H9 (cell line): Measurements from ENCODE around the gene TTC39C. TPM values are rescaled to one million over a fixed set of nuclear protein-coding genes. Genes with fewer than 3 reads are reported as not detected.

Experiments
- DNase-seq: peaks from one replicate; pipeline ENCODE4 v3.0.0-alpha.2; 2017
- H2AFZ ChIP-seq: one replicate; pipeline ENCODE4 v1.6.1; 2013; ENCODE audit warnings: mild to moderate bottlenecking, low read length, control low read depth, moderate library complexity
- H2AK5ac ChIP-seq: 2 replicates; pipeline ENCODE4 v1.6.1; 2013; ENCODE audit warnings: low read length, control low read depth, mixed read lengths; ENCODE audit not compliant: insufficient read length
- H2BK120ac ChIP-seq: one replicate; pipeline ENCODE4 v1.6.1; 2013; ENCODE audit warnings: low read depth, mild to moderate bottlenecking, low read length, control low read depth, inconsistent platforms; ENCODE audit not compliant: poor library complexity, severe bottlenecking
- H2BK12ac ChIP-seq: 2 replicates; pipeline ENCODE4 v1.6.1; 2013; ENCODE audit warnings: low read length, control low read depth, mixed read lengths, low read depth; ENCODE audit not compliant: insufficient read length
- H2BK15ac ChIP-seq: 2 replicates; pipeline ENCODE4 v1.6.1; 2013; ENCODE audit warnings: low read depth, low read length, control low read depth
- H2BK20ac ChIP-seq: one replicate; pipeline ENCODE4 v1.6.1; 2013; ENCODE audit warnings: low read depth, mild to moderate bottlenecking, low read length, control low read depth, inconsistent platforms; ENCODE audit not compliant: poor library complexity, severe bottlenecking
- H2BK5ac ChIP-seq: 2 replicates; pipeline ENCODE4 v1.6.1; 2013; ENCODE audit warnings: low read length, control low read depth, mixed read lengths; ENCODE audit not compliant: insufficient read length
- H3K14ac ChIP-seq: 2 replicates; pipeline ENCODE4 v1.6.1; 2013; ENCODE audit warnings: low read length, control low read depth; ENCODE audit not compliant: insufficient read depth
- H3K18ac ChIP-seq: 2 replicates; pipeline ENCODE4 v1.6.1; 2013; ENCODE audit warnings: low read depth, mild to moderate bottlenecking, mixed read lengths, low read length, control low read depth; ENCODE audit not compliant: insufficient read length
- H3K23ac ChIP-seq: 2 replicates; pipeline ENCODE4 v1.6.1; 2013; ENCODE audit warnings: low read length, control low read depth, mixed read lengths, low read depth; ENCODE audit not compliant: insufficient read length
- H3K23me2 ChIP-seq: 2 replicates; pipeline ENCODE4 v1.6.1; 2013; ENCODE audit warnings: low read depth, mild to moderate bottlenecking, mixed read lengths, low read length, control low read depth; ENCODE audit not compliant: insufficient read length, poor library complexity, severe bottlenecking
- H3K27ac ChIP-seq: 2 replicates; pipeline ENCODE4 v1.5.1; 2013; ENCODE audit warnings: low read length, control low read depth, mixed read lengths, low read depth; ENCODE audit not compliant: insufficient read length
- H3K27me3 ChIP-seq: 2 replicates; pipeline ENCODE4 v1.6.1; 2013; ENCODE audit warnings: low read length, control low read depth, inconsistent platforms; ENCODE audit not compliant: insufficient read depth
- H3K4ac ChIP-seq: 2 replicates; pipeline ENCODE4 v1.6.1; 2013; ENCODE audit warnings: low read depth, mild to moderate bottlenecking, control low read depth, inconsistent platforms, low read length, moderate library complexity
- H3K4me1 ChIP-seq: 2 replicates; pipeline ENCODE4 v1.6.1; 2013; ENCODE audit warnings: low read length, control low read depth, inconsistent platforms; ENCODE audit not compliant: insufficient read depth
- H3K4me2 ChIP-seq: 2 replicates; pipeline ENCODE4 v1.6.1; 2013; ENCODE audit warnings: low read length, control low read depth, mixed read lengths; ENCODE audit not compliant: insufficient read length, insufficient read depth
- H3K56ac ChIP-seq: 2 replicates; pipeline ENCODE4 v1.6.1; 2013; ENCODE audit warnings: low read depth, mild to moderate bottlenecking, mixed read lengths, low read length, control low read depth; ENCODE audit not compliant: insufficient read length
- H3K79me1 ChIP-seq: 2 replicates; pipeline ENCODE4 v1.6.1; 2013; ENCODE audit warnings: low read depth, mild to moderate bottlenecking, moderate library complexity, low read length, control low read depth, inconsistent platforms; ENCODE audit not compliant: insufficient read depth, poor library complexity, severe bottlenecking
- H3K79me2 ChIP-seq: 2 replicates; pipeline ENCODE4 v1.6.1; 2013; ENCODE audit warnings: low read length, control low read depth, inconsistent platforms; ENCODE audit not compliant: insufficient read depth
- H3K9ac ChIP-seq: 2 replicates; pipeline ENCODE4 v1.6.1; 2013; ENCODE audit warnings: low read length, control low read depth, mixed read lengths; ENCODE audit not compliant: insufficient read length; ENCODE audit errors: extremely low read depth
- H3K9me3 ChIP-seq: one replicate; pipeline ENCODE4 v1.6.1; 2013; ENCODE audit warnings: low read depth, low read length, inconsistent platforms; ENCODE audit not compliant: control insufficient read depth
- H3T11ph ChIP-seq: one replicate; pipeline ENCODE4 v1.6.1; 2013; ENCODE audit warnings: mild to moderate bottlenecking, low read length, control low read depth, inconsistent platforms
- H4K20me1 ChIP-seq: one replicate; pipeline ENCODE4 v1.6.1; 2013; ENCODE audit not compliant: control insufficient read depth, insufficient read length, insufficient read depth
- H4K5ac ChIP-seq: 2 replicates; pipeline ENCODE4 v1.6.1; 2013; ENCODE audit warnings: low read depth, mild to moderate bottlenecking, mixed read lengths, low read length, control low read depth; ENCODE audit not compliant: insufficient read length
- H4K8ac ChIP-seq: replicated peaks from 2 replicates; pipeline ENCODE4 v1.6.1; 2013; ENCODE audit warnings: low read length, control low read depth, mixed read lengths, low read depth; ENCODE audit not compliant: insufficient read length
- H4K91ac ChIP-seq: 2 replicates; pipeline ENCODE4 v1.6.1; 2013; ENCODE audit warnings: low read depth, mild to moderate bottlenecking, moderate library complexity, mixed read lengths, low read length, control low read depth; ENCODE audit not compliant: insufficient read length
- H3K27ac Mint-ChIP-seq, 3 experiments: 2 replicates in 2 of 3; 3 replicates in 1 of 3; pipeline ENCODE4 v1.8.0; 2020 to 2021; ENCODE audit warnings: mixed read lengths in 3 of 3, mild to moderate bottlenecking in 1 of 3, moderate library complexity in 1 of 3
- H3K27me3 Mint-ChIP-seq: 2 replicates; pipeline ENCODE4 v1.8.0; 2021; ENCODE audit warnings: low read depth, mild to moderate bottlenecking, moderate library complexity, mixed read lengths
- H3K36me3 Mint-ChIP-seq, 3 experiments: 2 replicates in 2 of 3; 3 replicates in 1 of 3; pipeline ENCODE4 v1.8.0; 2020 to 2021; ENCODE audit warnings: low read depth in 3 of 3, mixed read lengths in 3 of 3; ENCODE audit not compliant: insufficient read depth in 1 of 3
- H3K4me1 Mint-ChIP-seq, 2 experiments: 2 replicates each; pipeline ENCODE4 v1.8.0; 2020; ENCODE audit warnings: mixed read lengths in 2 of 2
- H3K4me3 Mint-ChIP-seq, 2 experiments: 2 replicates in 1 of 2; 3 replicates in 1 of 2; pipeline ENCODE4 v1.8.0; 2020 to 2021; ENCODE audit warnings: mild to moderate bottlenecking in 2 of 2, mixed read lengths in 2 of 2, moderate library complexity in 1 of 2
- H3K9me3 Mint-ChIP-seq, 2 experiments: 2 replicates in 1 of 2; 3 replicates in 1 of 2; pipeline ENCODE4 v1.8.0; 2020; ENCODE audit warnings: mild to moderate bottlenecking in 2 of 2, mixed read lengths in 2 of 2, moderate library complexity in 1 of 2
- WGBS: extraction: QIAGEN DNeasy Blood & Tissue Kit; methylation state at CpG from one replicate; pipeline ENCODE4 v1.1.7; 2013; ENCODE audit warnings: missing lambda C conversion rate, low lambda C conversion rate, mixed read lengths; ENCODE audit not compliant: insufficient read length; ENCODE audit errors: extremely low coverage; 5-methylcytosine and 5-hydroxymethylcytosine counted together
- total RNA-seq: library from RNA; stranded (reverse); gene quantifications from 2 replicates; pipeline ENCODE4 v1.2.1, GENCODE V29; 2021
- TF ChIP-seq, protein P1 (sequence below): fragments of 200-600 bp; sonication (generic); conservative IDR thresholded peaks from 3 replicates; pipeline ENCODE4 v1.8.0; 2021; ENCODE audit warnings: antibody characterized with exemption, mild to moderate bottlenecking

The TTC39C gene
- total RNA-seq, 1 experiment from 2014 or later: 18.0 TPM

DNA sequence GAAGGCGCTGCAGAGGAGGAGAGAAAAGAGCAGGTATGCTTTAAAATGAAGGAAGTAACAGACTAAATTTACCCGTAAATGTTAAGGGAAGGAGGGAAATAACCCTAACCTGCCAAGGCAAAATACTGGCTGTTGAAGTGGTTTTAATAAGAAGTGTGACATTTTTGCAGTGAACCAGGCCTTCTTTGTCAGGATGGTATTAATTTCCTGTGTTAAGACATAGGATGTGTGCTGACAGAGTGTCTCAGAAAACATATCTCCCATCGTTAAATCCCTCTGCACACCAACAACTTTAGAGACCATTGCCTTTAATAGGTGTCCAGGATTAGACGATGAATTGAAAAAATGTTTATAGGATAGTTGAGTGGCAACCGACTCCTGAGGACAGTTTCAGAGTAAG, 9.9 kb downstream of the TTC39C start:
- H3K18ac ChIP-seq: no peak overlapping the region
- no peak overlapping the region for H3K23ac ChIP-seq
- H3K56ac ChIP-seq: no peak overlapping the region
- H2AK5ac ChIP-seq: no peak overlapping the region
- H2BK15ac ChIP-seq: no peak overlapping the region
- no peak overlapping the region for H3K4ac ChIP-seq
- H2BK12ac ChIP-seq: no peak overlapping the region
- Mint-ChIP-seq H3K36me3 (0 out of 7 replicates have a peak, but pooled peaks cover 0 to 3% (median 0%) of the 10 kb centered on the region in 3 experiments), H3K27me3 (no peaks in the 10 kb centered on the region), H3K4me1 (peaks cover 36 to 46% of the 10 kb centered on the region in 2 experiments), H3K9me3 (no peaks in the 10 kb centered on the region), H3K27ac (no peak overlapping the region), H3K4me3 (no peak overlapping the region)
- TF ChIP-seq, protein P1, sequence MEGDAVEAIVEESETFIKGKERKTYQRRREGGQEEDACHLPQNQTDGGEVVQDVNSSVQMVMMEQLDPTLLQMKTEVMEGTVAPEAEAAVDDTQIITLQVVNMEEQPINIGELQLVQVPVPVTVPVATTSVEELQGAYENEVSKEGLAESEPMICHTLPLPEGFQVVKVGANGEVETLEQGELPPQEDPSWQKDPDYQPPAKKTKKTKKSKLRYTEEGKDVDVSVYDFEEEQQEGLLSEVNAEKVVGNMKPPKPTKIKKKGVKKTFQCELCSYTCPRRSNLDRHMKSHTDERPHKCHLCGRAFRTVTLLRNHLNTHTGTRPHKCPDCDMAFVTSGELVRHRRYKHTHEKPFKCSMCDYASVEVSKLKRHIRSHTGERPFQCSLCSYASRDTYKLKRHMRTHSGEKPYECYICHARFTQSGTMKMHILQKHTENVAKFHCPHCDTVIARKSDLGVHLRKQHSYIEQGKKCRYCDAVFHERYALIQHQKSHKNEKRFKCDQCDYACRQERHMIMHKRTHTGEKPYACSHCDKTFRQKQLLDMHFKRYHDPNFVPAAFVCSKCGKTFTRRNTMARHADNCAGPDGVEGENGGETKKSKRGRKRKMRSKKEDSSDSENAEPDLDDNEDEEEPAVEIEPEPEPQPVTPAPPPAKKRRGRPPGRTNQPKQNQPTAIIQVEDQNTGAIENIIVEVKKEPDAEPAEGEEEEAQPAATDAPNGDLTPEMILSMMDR: no peak
- H3K4me2 ChIP-seq: no peak overlapping the region
- no peaks in the 10 kb centered on the region for H3K27me3 ChIP-seq
- no peak overlapping the region for H2AFZ ChIP-seq
- H3K9me3 ChIP-seq: no peaks in the 10 kb centered on the region
- H2BK120ac ChIP-seq: no peak overlapping the region
- peaks cover 33% of the 10 kb centered on the region; the same call in 1 of the 2 replicates for H3K79me2 ChIP-seq
- no peak overlapping the region for H2BK5ac ChIP-seq
- no peak overlapping the region for H2BK20ac ChIP-seq
- no peak overlapping the region for H3K14ac ChIP-seq
- H3K4me1 ChIP-seq: peaks cover 8% of the 10 kb centered on the region; the same call in 1 of the 2 replicates
- no peaks in the 10 kb centered on the region for H3K79me1 ChIP-seq
- no peak overlapping the region for H4K91ac ChIP-seq
- no peaks in the 10 kb centered on the region for H4K20me1 ChIP-seq
- H4K8ac ChIP-seq: no peak overlapping the region
- no CpG with 5 or more reads among the region's 5 CpGs for WGBS
- no peak overlapping the region for H3T11ph ChIP-seq
- DNase-seq: no peak
- no peak overlapping the region for H3K27ac ChIP-seq
- no peak overlapping the region for H3K9ac ChIP-seq
- H4K5ac ChIP-seq: no peak overlapping the region
- H3K23me2 ChIP-seq: no peaks in the 10 kb centered on the region
